ENCODE measurements around the gene SRRM4.

Gene SRRM4

GRCh38 chr12:119158402-119158801, 177.1 kb downstream of the SRRM4 start:
- Histone ChIP-seq H3K79me2 (ENCODE audit: control insufficient read depth, insufficient read depth, low read length, poor library complexity) (peaks cover 6% of the 10 kb centered on the region), H4K91ac (ENCODE audit: low read depth, low read length) (no peak overlapping the region), H3K9ac (ENCODE audit: low read length) (no peak overlapping the region), H2AFZ (ENCODE audit: insufficient read depth, low read length, poor library complexity) (no peak overlapping the region), H3K4me1 (ENCODE audit: control insufficient read depth in 1 of 2, insufficient read depth in 2 of 2, low read length in 2 of 2) (peaks cover 3 to 8% of the 10 kb centered on the region in 2 experiments), H3K23ac (ENCODE audit: low read length) (no peak overlapping the region), H4K12ac (ENCODE audit: low read depth, low read length) (no peak overlapping the region), H3K27me3 (ENCODE audit: insufficient read depth, low read length) (no peaks in the 10 kb centered on the region), H3K79me1 (ENCODE audit: low read length) (peaks cover 7% of the 10 kb centered on the region), H2BK5ac (ENCODE audit: low read depth, low read length, poor library complexity) (no peak overlapping the region), H3K14ac (ENCODE audit: low read length) (no peak overlapping the region), H4K8ac (ENCODE audit: low read depth, low read length) (no peak overlapping the region), H3K4ac (ENCODE audit: low read depth, low read length) (no peak overlapping the region), H2BK120ac (ENCODE audit: insufficient read depth, low read length, poor library complexity) (no peak overlapping the region), H3K4me3 (ENCODE audit: low read depth, low read length) (no peak overlapping the region), H3K18ac (ENCODE audit: low read length) (no peak overlapping the region), H2AK5ac (ENCODE audit: low read length) (no peak overlapping the region), H3K36me3 (ENCODE audit: control insufficient read depth in 1 of 2, insufficient read depth in 2 of 2, low read length in 2 of 2) (no peaks in the 10 kb centered on the region), H3K27ac (ENCODE audit: low read depth, low read length) (no peak overlapping the region), H2BK12ac (ENCODE audit: low read length) (no peak overlapping the region), H3K4me2 (ENCODE audit: low read length) (no peak overlapping the region), H3K9me3 (ENCODE audit: insufficient read depth, low read depth, low read length) (no peaks in the 10 kb centered on the region)
- DNase-seq: no peak
- no CpG with 5 or more reads among the region's 7 CpGs for WGBS (ENCODE audit: extremely low coverage, insufficient coverage, insufficient read length)

- WGBS (ENCODE audit: extremely low coverage, insufficient coverage, insufficient read length): no CpG with 5 or more reads among the region's 2 CpGs
- Histone ChIP-seq H3K79me1 (ENCODE audit: low read length) (no peaks in the 10 kb centered on the region), H3K79me2 (ENCODE audit: control insufficient read depth, insufficient read depth, low read length, poor library complexity) (no peaks in the 10 kb centered on the region), H3K9me3 (ENCODE audit: insufficient read depth, low read depth, low read length) (no peaks in the 10 kb centered on the region), H2BK12ac (ENCODE audit: low read length) (no peak overlapping the region), H2AFZ (ENCODE audit: insufficient read depth, low read length, poor library complexity) (no peak overlapping the region), H4K91ac (ENCODE audit: low read depth, low read length) (no peak overlapping the region), H3K36me3 (ENCODE audit: control insufficient read depth in 1 of 2, insufficient read depth in 2 of 2, low read length in 2 of 2) (no peaks in the 10 kb centered on the region), H2BK120ac (ENCODE audit: insufficient read depth, low read length, poor library complexity) (no peak overlapping the region), H3K4me2 (ENCODE audit: low read length) (no peak overlapping the region), H3K23ac (ENCODE audit: low read length) (no peak overlapping the region), H4K12ac (ENCODE audit: low read depth, low read length) (no peak overlapping the region), H3K4me3 (ENCODE audit: low read depth, low read length) (no peak overlapping the region), H3K27me3 (ENCODE audit: insufficient read depth, low read length) (no peaks in the 10 kb centered on the region), H4K8ac (ENCODE audit: low read depth, low read length) (no peak overlapping the region), H3K27ac (ENCODE audit: low read depth, low read length) (no peak overlapping the region), H3K14ac (ENCODE audit: low read length) (no peak overlapping the region), H2BK5ac (ENCODE audit: low read depth, low read length, poor library complexity) (no peak overlapping the region), H3K9ac (ENCODE audit: low read length) (no peak overlapping the region), H2AK5ac (ENCODE audit: low read length) (no peak overlapping the region), H3K4ac (ENCODE audit: low read depth, low read length) (no peak overlapping the region), H3K18ac (ENCODE audit: low read length) (no peak overlapping the region), H3K4me1 (ENCODE audit: control insufficient read depth in 1 of 2, insufficient read depth in 2 of 2, low read length in 2 of 2) (peaks cover 2 to 3% of the 10 kb centered on the region in 2 experiments)
- DNase-seq: no peak
Observed at GRCh38 chr12:119159844-119160243, 178.5 kb downstream of the SRRM4 start.

GRCh38 chr12:119167902-119168301, 186.6 kb downstream of the SRRM4 start:
- Histone ChIP-seq H3K36me3 (ENCODE audit: control insufficient read depth in 1 of 2, insufficient read depth in 2 of 2, low read length in 2 of 2) (no peaks in the 10 kb centered on the region), H3K79me1 (ENCODE audit: low read length) (peaks cover 28% of the 10 kb centered on the region), H3K9me3 (ENCODE audit: insufficient read depth, low read depth, low read length) (no peaks in the 10 kb centered on the region), H4K12ac (ENCODE audit: low read depth, low read length) (no peak overlapping the region), H3K23ac (ENCODE audit: low read length) (no peak overlapping the region), H4K8ac (ENCODE audit: low read depth, low read length) (peak overlapping the region; percentile 7), H4K91ac (ENCODE audit: low read depth, low read length) (peak overlapping the region; percentile 57), H3K27me3 (ENCODE audit: insufficient read depth, low read length) (no peaks in the 10 kb centered on the region), H3K9ac (ENCODE audit: low read length) (no peak overlapping the region), H3K14ac (ENCODE audit: low read length) (peak overlapping the region; percentile 54), H2BK120ac (ENCODE audit: insufficient read depth, low read length, poor library complexity) (peak overlapping the region; percentile 82), H3K4ac (ENCODE audit: low read depth, low read length) (no peak overlapping the region), H2BK12ac (ENCODE audit: low read length) (peak overlapping the region; percentile 88), H2AFZ (ENCODE audit: insufficient read depth, low read length, poor library complexity) (no peak overlapping the region), H3K18ac (ENCODE audit: low read length) (no peak overlapping the region), H3K4me3 (ENCODE audit: low read depth, low read length) (no peak overlapping the region), H3K4me1 (ENCODE audit: control insufficient read depth in 1 of 2, insufficient read depth in 2 of 2, low read length in 2 of 2) (peaks cover 26% of the 10 kb centered on the region in 2 experiments), H3K27ac (ENCODE audit: low read depth, low read length) (no peak overlapping the region), H3K4me2 (ENCODE audit: low read length) (no peak overlapping the region), H2BK5ac (ENCODE audit: low read depth, low read length, poor library complexity) (peak overlapping the region; percentile 59), H3K79me2 (ENCODE audit: control insufficient read depth, insufficient read depth, low read length, poor library complexity) (peaks cover 4% of the 10 kb centered on the region), H2AK5ac (ENCODE audit: low read length) (peak overlapping the region; percentile 53)
- WGBS (ENCODE audit: extremely low coverage, insufficient coverage, insufficient read length): no CpG with 5 or more reads among the region's 3 CpGs
- DNase-seq: peak; percentile 48 to 91

- Histone ChIP-seq H3K36me3 (ENCODE audit: control insufficient read depth in 1 of 2, insufficient read depth in 2 of 2, low read length in 2 of 2) (no peaks in the 10 kb centered on the region), H3K4me3 (ENCODE audit: low read depth, low read length) (no peak overlapping the region), H4K8ac (ENCODE audit: low read depth, low read length) (no peak overlapping the region), H4K12ac (ENCODE audit: low read depth, low read length) (no peak overlapping the region), H3K9ac (ENCODE audit: low read length) (no peak overlapping the region), H3K79me1 (ENCODE audit: low read length) (peaks cover 31% of the 10 kb centered on the region), H2BK120ac (ENCODE audit: insufficient read depth, low read length, poor library complexity) (peak overlapping the region; percentile 82), H2AFZ (ENCODE audit: insufficient read depth, low read length, poor library complexity) (no peak overlapping the region), H3K4me2 (ENCODE audit: low read length) (no peak overlapping the region), H3K4ac (ENCODE audit: low read depth, low read length) (no peak overlapping the region), H3K9me3 (ENCODE audit: insufficient read depth, low read depth, low read length) (no peaks in the 10 kb centered on the region), H2BK5ac (ENCODE audit: low read depth, low read length, poor library complexity) (peak overlapping the region; percentile 81), H3K23ac (ENCODE audit: low read length) (no peak overlapping the region), H3K18ac (ENCODE audit: low read length) (no peak overlapping the region), H3K27me3 (ENCODE audit: insufficient read depth, low read length) (no peaks in the 10 kb centered on the region), H3K79me2 (ENCODE audit: control insufficient read depth, insufficient read depth, low read length, poor library complexity) (peaks cover 4% of the 10 kb centered on the region), H3K14ac (ENCODE audit: low read length) (no peak overlapping the region), H3K27ac (ENCODE audit: low read depth, low read length) (peak overlapping the region; percentile 51), H4K91ac (ENCODE audit: low read depth, low read length) (peak overlapping the region; percentile 29), H2BK12ac (ENCODE audit: low read length) (peak overlapping the region; percentile 62), H3K4me1 (ENCODE audit: control insufficient read depth in 1 of 2, insufficient read depth in 2 of 2, low read length in 2 of 2) (peaks cover 26 to 30% of the 10 kb centered on the region in 2 experiments), H2AK5ac (ENCODE audit: low read length) (no peak overlapping the region)
- DNase-seq: peak in 1 of 2 donors; percentile 58
- WGBS (ENCODE audit: extremely low coverage, insufficient coverage, insufficient read length): no CpG with 5 or more reads among the region's 3 CpGs
Observed at GRCh38 chr12:119168721-119169120, 187.4 kb downstream of the SRRM4 start.

Data from trophoblast cell (in vitro differentiated cells and primary cell).